NCI-H1930 (cell line): ENCODE measurements around the gene DNAAF2.
"Not testable (repeated sequence)": the region's sequence is repeated elsewhere in the genome, so short reads cannot be mapped to it uniquely, and the experiment has no call there.

Experiments
- DNase-seq, 2 experiments: peaks; one replicate each; lab custom pipeline; 2025; lab: John Stamatoyannopoulos, UW

DNAAF2 gene, protein sequence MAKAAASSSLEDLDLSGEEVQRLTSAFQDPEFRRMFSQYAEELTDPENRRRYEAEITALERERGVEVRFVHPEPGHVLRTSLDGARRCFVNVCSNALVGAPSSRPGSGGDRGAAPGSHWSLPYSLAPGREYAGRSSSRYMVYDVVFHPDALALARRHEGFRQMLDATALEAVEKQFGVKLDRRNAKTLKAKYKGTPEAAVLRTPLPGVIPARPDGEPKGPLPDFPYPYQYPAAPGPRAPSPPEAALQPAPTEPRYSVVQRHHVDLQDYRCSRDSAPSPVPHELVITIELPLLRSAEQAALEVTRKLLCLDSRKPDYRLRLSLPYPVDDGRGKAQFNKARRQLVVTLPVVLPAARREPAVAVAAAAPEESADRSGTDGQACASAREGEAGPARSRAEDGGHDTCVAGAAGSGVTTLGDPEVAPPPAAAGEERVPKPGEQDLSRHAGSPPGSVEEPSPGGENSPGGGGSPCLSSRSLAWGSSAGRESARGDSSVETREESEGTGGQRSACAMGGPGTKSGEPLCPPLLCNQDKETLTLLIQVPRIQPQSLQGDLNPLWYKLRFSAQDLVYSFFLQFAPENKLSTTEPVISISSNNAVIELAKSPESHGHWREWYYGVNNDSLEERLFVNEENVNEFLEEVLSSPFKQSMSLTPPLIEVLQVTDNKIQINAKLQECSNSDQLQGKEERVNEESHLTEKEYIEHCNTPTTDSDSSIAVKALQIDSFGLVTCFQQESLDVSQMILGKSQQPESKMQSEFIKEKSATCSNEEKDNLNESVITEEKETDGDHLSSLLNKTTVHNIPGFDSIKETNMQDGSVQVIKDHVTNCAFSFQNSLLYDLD

DNA sequence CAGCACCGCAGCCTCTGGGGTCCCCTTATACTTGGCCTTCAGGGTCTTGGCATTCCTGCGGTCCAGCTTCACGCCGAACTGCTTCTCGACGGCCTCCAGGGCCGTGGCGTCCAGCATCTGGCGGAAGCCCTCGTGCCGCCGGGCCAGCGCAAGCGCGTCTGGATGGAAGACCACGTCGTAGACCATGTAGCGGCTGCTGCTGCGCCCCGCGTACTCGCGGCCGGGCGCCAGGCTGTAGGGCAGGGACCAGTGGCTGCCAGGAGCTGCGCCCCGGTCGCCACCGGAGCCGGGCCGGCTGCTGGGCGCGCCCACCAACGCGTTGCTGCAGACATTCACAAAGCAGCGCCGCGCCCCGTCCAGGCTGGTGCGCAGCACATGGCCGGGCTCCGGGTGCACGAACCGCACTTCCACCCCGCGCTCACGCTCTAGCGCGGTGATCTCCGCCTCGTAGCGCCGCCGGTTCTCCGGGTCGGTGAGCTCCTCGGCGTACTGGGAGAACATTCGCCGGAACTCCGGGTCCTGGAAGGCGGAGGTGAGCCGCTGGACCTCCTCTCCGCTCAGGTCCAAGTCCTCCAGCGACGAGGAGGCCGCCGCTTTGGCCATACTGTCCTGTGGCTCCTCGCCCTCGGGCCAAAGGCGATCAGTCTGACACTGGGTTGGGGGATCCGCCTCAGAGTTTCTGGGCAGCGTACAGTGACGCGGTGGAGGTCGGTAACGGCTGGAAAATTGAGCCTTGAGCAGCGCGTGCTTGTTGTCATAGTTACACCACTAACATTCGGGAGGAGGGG, at the start of gene DNAAF2:
Gene DNAAF2 (minus strand): TSS at position 698 of the 788 bp plus-strand sequence. CDS start 95 bp downstream, at position 603.
- peak; percentile 14 for DNase-seq

DNA sequence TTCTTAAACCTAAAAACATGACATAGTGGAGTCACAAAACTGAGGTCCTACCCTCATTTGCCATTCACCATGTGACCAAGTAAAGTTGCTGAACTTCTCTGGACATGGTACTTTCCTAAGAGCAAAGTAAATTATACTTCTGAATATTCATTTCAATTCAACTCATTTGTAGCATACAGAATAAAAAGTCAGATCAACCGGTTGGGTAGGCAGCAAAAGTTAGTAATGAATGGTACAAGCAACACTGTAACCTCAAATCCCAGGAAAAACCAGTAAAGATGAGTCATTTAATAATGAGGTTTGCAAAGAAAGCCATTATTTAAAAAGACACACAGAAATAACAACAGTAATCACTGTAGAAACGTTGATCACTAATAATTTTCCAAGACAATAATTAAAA, 44.2 kb upstream of the DNAAF2 start:
- no peak for DNase-seq

DNA sequence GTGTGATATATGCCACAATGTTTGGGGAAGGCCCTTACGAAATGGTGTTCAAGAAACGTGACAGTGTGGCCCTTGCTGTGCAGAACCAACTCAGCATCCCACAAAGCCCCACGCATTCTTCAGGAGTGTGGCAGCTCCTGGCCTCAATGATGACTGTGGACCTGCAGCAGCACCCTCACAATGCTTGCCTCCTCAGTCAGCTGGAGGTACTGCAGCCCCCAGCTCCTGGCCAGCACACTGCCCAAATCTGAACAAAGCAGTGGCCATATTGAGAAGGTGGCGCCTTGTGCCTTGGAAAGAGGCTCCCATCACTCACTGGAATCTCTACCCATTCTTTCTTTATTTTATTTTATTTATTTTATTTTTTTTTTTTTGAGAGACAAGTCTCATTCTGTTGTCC, 42.6 kb upstream of the DNAAF2 start:
- DNase-seq = no peak

DNA sequence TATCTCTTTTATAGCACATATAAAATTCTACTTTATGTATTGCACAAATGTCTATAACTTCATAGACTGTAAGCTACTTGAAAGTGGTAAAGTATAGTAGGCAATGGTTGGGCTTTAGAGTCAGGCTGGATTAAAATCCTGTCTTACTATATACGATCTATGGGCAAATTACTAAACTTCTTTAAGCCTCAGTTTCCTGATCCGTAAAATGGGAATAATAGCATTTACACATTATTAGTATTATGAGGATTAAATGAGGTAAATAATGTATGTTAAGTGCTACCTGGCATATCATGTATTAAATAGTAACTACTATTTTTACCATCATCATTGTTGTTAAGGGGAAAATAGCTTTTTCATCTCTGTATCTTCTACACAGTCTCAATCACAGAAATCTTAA, 38.5 kb upstream of the DNAAF2 start:
- DNase-seq = no peak

DNA sequence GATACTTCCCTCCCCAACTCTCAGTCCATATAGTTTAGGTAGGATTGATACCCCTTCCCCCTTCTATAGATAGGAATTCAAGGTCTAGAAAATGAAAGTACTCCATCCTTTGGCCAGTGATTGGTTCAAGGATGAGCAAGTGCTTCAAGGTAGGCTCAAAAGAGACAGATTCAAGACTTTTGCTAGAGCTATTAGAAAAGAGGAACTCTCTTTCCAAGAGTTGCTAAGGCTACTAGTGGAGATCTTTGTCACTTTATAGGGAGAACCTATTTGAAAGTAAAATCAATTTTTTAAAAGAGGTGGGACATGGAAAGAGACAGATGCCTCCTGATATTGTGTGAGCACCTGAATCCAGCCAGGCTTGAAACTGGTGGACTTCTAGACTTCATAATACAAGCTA, 35.4 kb upstream of the DNAAF2 start:
- no peak for DNase-seq

DNA sequence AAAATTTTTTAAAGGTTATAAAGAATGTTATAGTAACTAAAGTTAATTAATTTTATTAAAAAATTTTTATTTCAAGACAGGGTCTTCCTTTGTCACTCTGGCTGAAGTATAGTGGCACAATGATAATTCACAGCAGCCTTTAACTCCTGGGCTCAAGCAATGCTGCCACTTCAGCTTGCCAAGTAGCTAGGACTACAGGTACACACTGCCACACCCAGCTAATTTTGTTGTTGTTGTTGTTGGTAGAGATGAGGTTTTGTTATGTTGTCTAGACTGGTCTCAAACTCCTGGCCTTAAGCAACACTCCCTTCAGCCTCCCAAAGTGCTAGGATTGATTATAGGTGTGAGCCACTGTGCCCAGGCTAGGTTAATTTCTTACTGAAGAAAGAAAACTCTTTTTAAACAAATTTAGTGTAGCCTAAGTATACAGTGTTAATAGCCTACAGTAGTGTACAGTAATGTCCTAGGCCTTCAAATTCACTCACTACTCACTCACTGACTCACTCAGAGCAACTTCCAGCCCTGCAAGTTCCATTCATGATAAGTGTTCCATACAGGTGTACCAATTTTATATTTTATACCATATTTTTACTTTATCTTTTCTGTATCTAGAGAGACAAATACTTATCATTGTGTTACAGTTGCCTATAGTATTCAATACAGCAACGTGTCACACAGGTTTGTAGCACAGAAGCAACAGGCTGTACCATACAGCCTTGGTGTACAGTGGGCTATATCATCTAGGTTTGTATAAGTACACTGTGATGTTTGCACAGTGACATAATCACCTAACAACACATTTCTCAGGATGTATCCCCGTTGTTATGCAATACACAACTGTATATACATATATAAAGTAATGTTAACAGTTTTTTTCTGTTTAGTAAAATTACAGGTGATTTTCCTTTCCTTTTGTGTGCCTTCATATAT, 24.7 kb upstream of the DNAAF2 start:
- no peak for DNase-seq

DNA sequence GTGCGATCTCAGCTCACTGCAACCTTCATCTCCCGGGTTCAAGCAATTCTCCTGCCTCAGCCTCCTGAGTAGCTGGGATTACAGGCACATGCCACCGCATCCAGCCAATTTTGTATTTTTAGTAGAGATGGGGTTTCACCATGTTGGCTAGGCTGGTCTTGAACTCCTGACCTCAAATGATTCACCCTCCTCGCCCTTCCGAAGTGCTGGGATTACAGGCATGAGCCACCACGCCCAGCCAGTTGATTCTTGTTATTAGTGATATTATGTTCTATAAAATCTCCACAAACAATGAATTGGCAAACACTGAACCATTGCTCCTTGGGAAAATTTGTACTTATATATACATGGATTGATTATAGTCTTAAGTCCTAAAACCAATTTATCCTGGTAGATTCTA, 22.5 kb upstream of the DNAAF2 start:
- DNase-seq = not testable (repeated sequence)

DNA sequence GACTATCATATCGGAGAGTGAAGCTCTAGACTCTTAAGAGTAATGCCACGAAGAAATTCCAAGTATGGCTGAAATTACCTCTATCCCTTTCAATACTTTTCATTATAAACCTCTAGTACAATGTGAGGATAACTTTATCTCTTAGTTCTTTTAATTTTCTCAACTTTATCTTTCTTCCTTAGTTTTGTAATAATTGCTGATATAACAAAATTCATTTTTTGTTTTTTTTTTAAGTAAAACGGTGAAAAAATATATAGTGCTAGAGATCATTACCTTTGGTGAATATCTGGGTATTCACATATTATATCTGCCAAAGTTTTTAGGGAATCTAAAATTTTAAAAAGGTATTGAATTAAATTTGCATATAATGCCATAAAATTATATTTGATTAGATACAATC, 19.5 kb upstream of the DNAAF2 start:
- DNase-seq = no peak

DNA sequence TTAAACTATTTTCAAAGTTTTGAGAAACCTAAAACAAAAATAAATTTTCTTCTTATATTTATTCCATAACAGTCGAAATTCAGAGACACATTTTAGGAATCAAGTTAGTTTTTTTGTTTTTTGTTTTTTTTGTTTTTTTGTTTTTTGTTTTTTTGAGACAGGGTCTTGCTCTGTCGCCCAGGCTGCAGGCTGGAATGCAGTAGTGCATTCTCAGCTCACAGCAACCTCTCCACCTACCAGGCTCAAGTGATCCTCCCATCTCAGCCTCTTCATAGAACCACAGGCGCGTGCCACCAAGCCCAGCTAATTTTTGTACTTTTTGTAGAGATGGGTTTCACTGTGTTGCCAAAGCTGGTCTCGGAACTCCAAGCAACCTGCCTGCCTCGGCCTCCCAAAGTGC, 18.5 kb upstream of the DNAAF2 start:
- DNase-seq = no peak

DNA sequence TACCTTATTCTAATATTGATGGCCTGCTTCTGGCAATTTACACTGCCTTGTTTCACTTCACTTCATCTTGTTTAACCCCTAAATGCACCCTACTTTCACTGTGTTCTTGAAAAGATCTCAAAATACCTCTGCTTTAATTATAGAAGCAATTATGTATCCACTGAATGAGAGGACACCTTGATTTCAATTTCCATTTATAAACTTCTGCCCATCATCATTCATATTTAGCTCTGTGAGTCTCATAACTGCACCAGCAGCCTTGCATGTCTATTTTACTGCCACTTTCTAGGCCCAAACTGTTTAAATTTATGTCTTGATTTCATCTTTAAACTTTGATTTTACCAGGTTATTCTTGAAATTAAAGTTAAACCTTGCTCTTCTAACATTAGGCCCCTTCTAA, 7.1 kb upstream of the DNAAF2 start:
- no peak for DNase-seq

DNA sequence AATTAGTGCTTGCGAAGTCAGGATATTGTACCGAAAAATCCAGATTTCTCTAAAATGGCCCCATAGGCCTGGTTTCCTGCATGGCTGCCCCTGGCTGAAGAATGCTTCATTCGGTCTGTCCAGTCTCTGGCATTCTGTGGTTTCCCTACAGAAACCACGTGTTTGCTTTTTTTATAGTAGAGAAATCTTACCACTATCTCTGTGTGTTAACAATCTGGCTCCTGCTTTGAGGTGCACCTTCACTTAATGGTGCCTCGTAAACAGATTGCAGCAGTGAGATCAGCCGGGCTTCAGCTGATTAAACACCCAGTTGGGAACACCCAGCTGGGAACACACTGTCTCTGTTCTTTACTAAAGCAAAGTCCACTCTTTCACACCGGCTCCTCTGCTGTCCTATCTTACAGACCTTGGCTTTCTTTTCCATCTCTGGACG, 6.7 kb upstream of the DNAAF2 start:
- DNase-seq = no peak

DNA sequence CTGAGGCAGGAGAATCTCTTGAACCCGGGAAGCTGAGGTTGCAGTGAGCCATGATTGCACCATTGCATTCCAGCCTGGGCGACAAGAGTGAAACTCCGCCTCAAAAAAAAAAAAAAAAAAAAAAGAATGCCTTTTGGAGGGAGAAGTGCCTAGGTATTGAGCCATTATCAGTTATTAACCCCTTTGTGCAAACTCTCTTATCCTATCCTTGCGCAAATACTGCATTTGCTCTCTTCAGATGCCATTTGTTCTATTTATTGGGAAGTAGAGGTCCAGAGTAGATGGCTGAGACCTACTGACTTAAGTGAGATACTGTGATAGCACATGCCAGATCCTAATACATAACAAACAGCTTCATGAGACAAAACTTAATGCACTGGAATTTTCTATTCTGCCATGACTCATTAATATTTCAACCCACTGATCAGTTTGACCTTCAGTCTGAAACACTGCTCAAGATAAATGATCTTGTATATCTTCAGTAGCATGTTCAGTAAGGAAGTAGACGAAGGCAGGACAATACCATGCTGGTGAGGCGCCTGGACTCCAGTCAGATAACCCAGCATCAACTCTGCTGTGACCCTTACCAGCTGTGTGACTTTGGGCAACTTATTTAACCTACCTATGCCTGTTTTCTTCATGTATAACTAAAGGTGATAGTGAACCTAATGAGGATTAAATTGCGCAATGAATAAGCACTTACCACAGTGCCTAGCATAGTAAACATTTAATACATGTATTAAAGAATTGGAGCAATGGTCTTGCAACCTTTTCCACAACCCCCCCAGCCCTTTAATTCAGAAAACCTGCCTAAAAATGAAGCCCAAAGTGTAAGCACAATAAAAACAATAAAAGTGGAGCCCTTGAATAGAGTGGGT, 5.7 kb upstream of the DNAAF2 start:
- DNase-seq = no peak

DNA sequence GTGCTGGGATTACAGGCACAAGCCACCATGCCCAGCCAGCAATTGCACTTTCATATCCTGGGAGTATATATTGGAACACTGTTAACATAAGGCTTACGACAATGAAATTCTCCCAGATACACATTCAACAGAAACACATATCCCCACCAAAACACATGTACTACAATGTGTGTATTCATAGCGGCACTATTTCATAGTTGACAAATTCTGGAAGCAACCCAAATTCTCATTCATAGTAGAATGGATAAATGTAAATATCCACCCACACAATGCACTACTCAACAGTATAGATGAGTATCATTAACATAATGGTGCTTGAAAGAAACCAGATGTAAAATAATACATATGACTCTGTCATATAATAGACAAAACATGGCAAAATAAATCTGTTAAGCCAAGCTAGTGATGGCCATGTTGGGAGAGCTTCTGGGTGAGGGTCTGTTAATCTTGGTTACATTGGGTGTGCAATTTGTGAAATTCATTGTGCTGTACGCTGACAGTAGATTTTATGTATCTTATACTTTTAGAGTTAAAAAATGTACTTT, 2.6 kb upstream of the DNAAF2 start:
- no peak for DNase-seq

DNA sequence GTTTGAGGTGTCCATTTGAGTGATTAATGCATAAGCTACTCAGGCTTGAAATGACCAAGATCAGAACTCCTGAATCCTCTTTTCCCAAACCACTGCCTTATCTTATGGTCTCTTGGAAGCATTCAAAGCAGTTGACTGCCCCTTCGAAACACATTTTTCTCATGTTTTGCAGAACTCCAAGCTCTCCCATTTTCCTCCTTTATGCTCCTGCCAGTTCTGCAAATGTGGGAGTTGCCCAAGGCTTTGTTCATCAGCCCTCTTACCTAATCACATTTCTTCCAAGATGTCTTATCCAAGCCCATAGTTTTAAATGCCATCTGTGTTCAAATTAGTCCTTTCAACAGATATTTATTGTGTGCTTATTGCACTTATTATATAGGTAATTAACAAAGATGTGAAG, 1.8 kb upstream of the DNAAF2 start:
- no peak for DNase-seq

DNA sequence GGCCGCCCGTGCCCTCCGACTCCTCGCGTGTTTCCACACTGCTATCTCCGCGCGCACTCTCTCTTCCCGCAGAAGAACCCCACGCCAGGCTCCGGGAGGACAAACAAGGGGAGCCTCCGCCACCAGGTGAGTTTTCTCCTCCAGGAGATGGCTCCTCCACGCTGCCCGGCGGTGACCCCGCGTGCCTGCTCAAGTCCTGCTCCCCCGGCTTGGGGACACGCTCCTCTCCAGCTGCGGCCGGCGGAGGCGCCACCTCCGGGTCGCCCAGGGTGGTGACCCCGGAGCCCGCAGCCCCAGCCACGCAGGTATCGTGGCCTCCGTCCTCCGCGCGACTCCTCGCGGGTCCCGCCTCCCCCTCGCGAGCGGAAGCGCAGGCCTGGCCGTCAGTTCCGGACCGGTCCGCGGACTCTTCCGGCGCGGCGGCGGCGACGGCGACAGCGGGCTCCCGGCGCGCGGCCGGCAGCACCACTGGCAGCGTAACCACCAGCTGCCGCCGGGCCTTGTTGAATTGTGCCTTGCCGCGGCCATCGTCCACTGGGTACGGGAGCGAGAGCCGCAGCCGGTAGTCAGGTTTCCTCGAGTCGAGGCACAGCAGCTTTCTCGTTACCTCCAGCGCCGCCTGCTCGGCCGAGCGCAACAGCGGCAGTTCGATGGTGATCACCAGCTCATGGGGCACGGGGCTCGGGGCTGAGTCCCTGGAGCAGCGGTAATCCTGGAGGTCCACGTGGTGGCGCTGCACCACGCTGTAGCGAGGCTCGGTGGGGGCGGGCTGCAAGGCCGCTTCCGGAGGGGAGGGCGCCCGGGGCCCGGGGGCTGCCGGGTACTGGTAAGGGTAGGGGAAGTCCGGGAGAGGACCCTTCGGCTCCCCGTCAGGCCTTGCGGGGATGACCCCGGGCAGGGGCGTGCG, 1.2 kb downstream of the DNAAF2 start:
- peak; percentile 89 to 93 for DNase-seq

DNA sequence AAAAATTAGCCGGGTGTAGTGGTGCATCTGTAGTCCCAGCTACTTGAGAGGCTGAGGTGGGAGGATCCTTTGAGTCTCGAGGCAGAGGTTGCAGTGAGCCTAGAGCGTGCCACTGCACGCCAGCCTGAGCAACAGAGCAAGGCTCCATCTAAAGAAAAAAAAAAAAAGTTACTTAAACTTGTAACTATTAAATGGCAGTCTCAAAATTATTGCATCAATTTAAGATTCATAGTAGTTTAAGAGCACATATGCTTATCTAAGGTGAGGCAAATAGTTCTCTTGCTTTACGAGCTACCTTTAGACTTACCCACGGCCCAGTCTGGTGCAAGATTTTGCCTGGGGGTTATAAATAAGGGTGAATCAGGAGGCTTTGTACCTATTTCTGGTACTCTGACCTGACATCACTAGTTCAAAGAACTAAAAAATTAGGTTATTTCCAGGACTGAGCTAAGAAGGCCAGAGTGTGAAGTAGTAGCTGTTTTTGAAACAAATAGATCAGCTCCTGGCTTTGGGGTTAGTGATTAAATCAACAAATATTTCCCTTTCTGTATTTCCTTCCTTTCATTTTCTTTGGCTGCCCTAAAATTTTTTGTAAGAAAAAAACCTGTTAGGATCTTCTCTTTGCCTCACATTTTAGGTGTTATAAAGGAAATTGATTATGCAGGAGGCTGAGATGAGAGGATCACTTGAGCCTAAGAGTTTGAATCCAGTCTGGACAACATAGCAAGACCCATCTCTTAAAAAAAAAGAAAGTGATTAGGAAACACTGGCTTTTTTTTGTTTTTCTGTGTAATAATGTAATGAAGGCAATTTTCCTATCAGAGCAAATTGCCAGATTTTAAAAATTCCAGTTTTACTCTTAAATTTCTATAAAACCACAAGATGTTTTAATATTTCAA, 10.9 kb downstream of the DNAAF2 start:
- DNase-seq = no peak

DNA sequence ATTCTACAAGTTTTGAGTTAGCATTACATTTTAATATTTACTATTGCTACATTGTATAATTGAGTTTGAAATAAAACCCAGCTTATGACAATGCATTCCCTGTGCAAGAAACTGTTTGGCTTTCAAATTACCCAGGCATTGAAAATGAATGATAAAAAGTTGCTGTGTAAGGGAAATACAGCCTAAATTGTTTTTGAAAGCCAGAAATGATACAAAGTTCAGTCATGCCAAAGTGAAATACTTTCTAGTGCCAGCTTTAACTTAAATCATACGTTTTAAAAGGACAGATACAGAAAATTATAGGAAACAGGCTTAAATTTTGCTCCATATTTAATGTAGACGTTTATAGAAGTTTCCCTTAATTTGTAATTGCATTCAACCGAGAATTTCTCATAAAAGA, 11.7 kb downstream of the DNAAF2 start:
- no peak for DNase-seq
